Neural progenitor cell (in vitro differentiated cells): ENCODE results near the gene UNC5B.

Experiments
- CTCF ChIP-seq: fragments of 200-600 bp; sonication (generic); IDR thresholded peaks from 2 replicates; pipeline ENCODE4 v1.5.1; 2017; ENCODE audit warnings: antibody characterized with exemption, mild to moderate bottlenecking
- EZH2 ChIP-seq: fragments of 200-600 bp; sonication (generic); IDR thresholded peaks from 2 replicates; pipeline ENCODE4 v1.6.1; 2017; ENCODE audit warnings: antibody characterized with exemption, mild to moderate bottlenecking, moderate library complexity
- EZH2phosphoT487 ChIP-seq: fragments of 200-600 bp; sonication (generic); IDR thresholded peaks from 2 replicates; pipeline ENCODE4 v1.6.1; 2017; ENCODE audit warnings: antibody characterized with exemption

GRCh38 chr10:71335173-71335708 is 122.9 kb downstream of the UNC5B start:
- TF ChIP-seq EZH2 (no peak), CTCF (no peak), EZH2phosphoT487 (no peak)
